GM21825 (cell line): ENCODE results near the gene CLTRN.
"Not testable (repeated sequence)": the region's sequence is repeated elsewhere in the genome, so short reads cannot be mapped to it uniquely, and the experiment has no call there.

Source experiments
- ATAC-seq: cut with Tn5 transposase; IDR thresholded peaks from one replicate; pipeline ENCODE4 v1.9.1; 2021; ENCODE audit warnings: mild to moderate bottlenecking, moderate library complexity; ENCODE audit not compliant: unreplicated experiment

CLTRN gene

GRCh38 chrX:15664487-15665444 lies at the start of gene CLTRN:
TSS of gene CLTRN (minus strand) at chrX:15664805. CDS start at chrX:15664775, 30 bp downstream.
- no peak for ATAC-seq

GRCh38 chrX:15704273-15704672 lies 39.7 kb upstream of the CLTRN start:
- ATAC-seq = not testable (repeated sequence)

GRCh38 chrX:15703809-15704208 lies 39.2 kb upstream of the CLTRN start:
- ATAC-seq = not testable (repeated sequence)

- no peak for ATAC-seq
These were observed 38.1 kb upstream of the CLTRN start for GRCh38 chrX:15702488-15703371.

GRCh38 chrX:15696516-15696915 lies 31.9 kb upstream of the CLTRN start:
- ATAC-seq = no peak

- ATAC-seq = no peak
These were observed 30.4 kb upstream of the CLTRN start for GRCh38 chrX:15694941-15695451.

- peak; percentile 87 for ATAC-seq
These were observed 22.4 kb upstream of the CLTRN start for GRCh38 chrX:15686818-15687685.

- ATAC-seq = no peak
These were observed 18.6 kb upstream of the CLTRN start for GRCh38 chrX:15683193-15683592.

GRCh38 chrX:15681433-15681832 lies 16.8 kb upstream of the CLTRN start:
- ATAC-seq = no peak

- ATAC-seq = peak; percentile 30
These were observed 15.8 kb upstream of the CLTRN start for GRCh38 chrX:15680401-15680800.

- ATAC-seq = no peak
These were observed 14.6 kb upstream of the CLTRN start for GRCh38 chrX:15679246-15679645.

- no peak for ATAC-seq
These were observed 13.7 kb upstream of the CLTRN start for GRCh38 chrX:15678339-15678738.

- ATAC-seq = no peak
These were observed 12.3 kb upstream of the CLTRN start for GRCh38 chrX:15676886-15677285.

GRCh38 chrX:15675490-15675921 lies 10.9 kb upstream of the CLTRN start:
- ATAC-seq = peak; percentile 67

GRCh38 chrX:15674841-15675489 lies 10.4 kb upstream of the CLTRN start:
- peak; percentile 84 for ATAC-seq

- ATAC-seq = no peak
These were observed 9.9 kb upstream of the CLTRN start for GRCh38 chrX:15674514-15674840.

- no peak for ATAC-seq
These were observed 9.4 kb upstream of the CLTRN start for GRCh38 chrX:15673970-15674369.

GRCh38 chrX:15672881-15673280 lies 8.3 kb upstream of the CLTRN start:
- ATAC-seq = no peak

GRCh38 chrX:15663439-15663838 lies 1.2 kb downstream of the CLTRN start:
- ATAC-seq = no peak

- ATAC-seq = not testable (repeated sequence)
These were observed 9.8 kb downstream of the CLTRN start for GRCh38 chrX:15654804-15655203.
